OCI-LY7 (cell line): Measurements from ENCODE around the gene SLC10A7. TPM values are rescaled to one million over a fixed set of nuclear protein-coding genes. Genes with fewer than 3 reads are reported as not detected.

Source experiments
- BruUV-seq: library from RNA; stranded (reverse); fragments of 400-500 nt; replicated peaks from 2 replicates; lab custom pipeline; 2021; lab: Mats Ljungman, UMichigan
- CTCF ChIA-PET: fragments of 300-600 bp; sonication (Branson Sonifier 250); formaldehyde crosslinking; loops from one replicate; lab custom pipeline; 2022; ENCODE audit warnings: antibody characterized with exemption; ENCODE audit not compliant: unreplicated experiment; lab: Charles Lee
- POLR2A ChIA-PET: fragments of 300-600 bp; sonication (Branson Sonifier 250); formaldehyde crosslinking; loops from one replicate; lab custom pipeline; 2022; ENCODE audit warnings: antibody characterized with exemption; lab: Charles Lee
- DNase-seq: peaks from one replicate; pipeline ENCODE4 v3.0.0-alpha.2; 2015; ENCODE audit warnings: low spot score
- H2AFZ ChIP-seq: fragments of 200-600 bp; sonication (generic), shearing (Covaris generic); 2 replicates; pipeline ENCODE4 v1.6.1; 2014; ENCODE audit warnings: mild to moderate bottlenecking, antibody characterized with exemption, low read length, moderate library complexity
- H3K27ac ChIP-seq: fragments of 200-600 bp; sonication (generic); 2 replicates; pipeline ENCODE4 v1.5.1; 2014; ENCODE audit warnings: mixed run types, low read depth, mild to moderate bottlenecking, moderate library complexity, low read length, inconsistent platforms; ENCODE audit not compliant: poor library complexity, severe bottlenecking
- H3K36me3 ChIP-seq: fragments of 200-600 bp; sonication (generic); 2 replicates; pipeline ENCODE4 v1.6.1; 2014; ENCODE audit warnings: mild to moderate bottlenecking, antibody characterized with exemption, low read length, moderate library complexity, mixed read lengths; ENCODE audit not compliant: insufficient read depth
- H3K4me1 ChIP-seq: fragments of 200-600 bp; sonication (generic); 2 replicates; pipeline ENCODE4 v1.5.1; 2014; ENCODE audit warnings: mild to moderate bottlenecking, low read length; ENCODE audit not compliant: insufficient read depth, poor library complexity, severe bottlenecking
- H3K4me2 ChIP-seq: fragments of 200-600 bp; sonication (generic); 2 replicates; pipeline ENCODE4 v1.6.1; 2014; ENCODE audit warnings: mild to moderate bottlenecking, low read length
- H3K4me3 ChIP-seq: fragments of 200-600 bp; sonication (generic); 2 replicates; pipeline ENCODE4 v1.5.1; 2014; ENCODE audit warnings: mild to moderate bottlenecking, low read depth, low read length; ENCODE audit not compliant: poor library complexity, severe bottlenecking
- H3K79me2 ChIP-seq: fragments of 200-600 bp; sonication (generic); 2 replicates; pipeline ENCODE4 v1.6.1; 2016; ENCODE audit warnings: low read depth, mild to moderate bottlenecking, low read length, moderate library complexity, mixed read lengths; ENCODE audit not compliant: insufficient read depth
- H3K9me2 ChIP-seq: fragments of 200-600 bp; sonication (generic); 2 replicates; pipeline ENCODE4 v1.6.1; 2016; ENCODE audit warnings: mild to moderate bottlenecking, low read length, mixed read lengths; ENCODE audit not compliant: insufficient read depth
- H3K9me3 ChIP-seq: fragments of 200-600 bp; sonication (generic); 2 replicates; pipeline ENCODE4 v1.6.1; 2014; ENCODE audit warnings: mild to moderate bottlenecking, mixed run types, low read length, mixed read lengths
- H4K20me1 ChIP-seq: fragments of 200-600 bp; sonication (generic); 2 replicates; pipeline ENCODE4 v1.6.1; 2014; ENCODE audit warnings: mild to moderate bottlenecking, antibody characterized with exemption, low read length, moderate library complexity, mixed read lengths; ENCODE audit not compliant: insufficient read depth
- EZH2phosphoT487 ChIP-seq: fragments of 200-600 bp; sonication (generic); IDR thresholded peaks from 2 replicates; pipeline ENCODE4 v1.6.1; 2018; ENCODE audit warnings: low read depth, borderline replicate concordance, mild to moderate bottlenecking, mixed run types, antibody characterized with exemption, low read length, moderate library complexity, mixed read lengths
- intact Hi-C: fragments of 100-400 bp; cut with micrococcal nuclease; formaldehyde crosslinking; loops from one replicate; pipeline ENCODE4 v1.10.0; 2022; ENCODE audit not compliant: unreplicated experiment
- microRNA-seq: library from miRNA; unstranded; fragments of <30 nt; microRNA quantifications from one replicate; pipeline ENCODE4 v1.2.0, GENCODE V29; 2022; ENCODE audit warnings: borderline replicate concordance
- small RNA-seq: library from RNA; depleted of rRNA; stranded (forward); fragments of <200 nt; gene quantifications from one replicate; pipeline ENCODE3, GENCODE V24; 2014
- total RNA-seq, 2 experiments: library from RNA; depleted of rRNA in 1 of 2; stranded (reverse); fragments of >200 nt in 1 of 2; shearing (Covaris generic) in 1 of 2; gene quantifications; 2 replicates each; pipeline ENCODE4 v1.2.3, GENCODE V29; 2014 to 2022
- TF ChIP-seq, protein P1 (sequence below): fragments of 200-600 bp; sonication (generic); conservative IDR thresholded peaks from 2 replicates; pipeline ENCODE4 v1.5.1; 2014; ENCODE audit warnings: mild to moderate bottlenecking, antibody characterized with exemption, low read length, moderate library complexity, mixed read lengths

Gene SLC10A7
- total RNA-seq, 2 experiments from 2014 or later, result 16.8 to 18.9 TPM

DNA sequence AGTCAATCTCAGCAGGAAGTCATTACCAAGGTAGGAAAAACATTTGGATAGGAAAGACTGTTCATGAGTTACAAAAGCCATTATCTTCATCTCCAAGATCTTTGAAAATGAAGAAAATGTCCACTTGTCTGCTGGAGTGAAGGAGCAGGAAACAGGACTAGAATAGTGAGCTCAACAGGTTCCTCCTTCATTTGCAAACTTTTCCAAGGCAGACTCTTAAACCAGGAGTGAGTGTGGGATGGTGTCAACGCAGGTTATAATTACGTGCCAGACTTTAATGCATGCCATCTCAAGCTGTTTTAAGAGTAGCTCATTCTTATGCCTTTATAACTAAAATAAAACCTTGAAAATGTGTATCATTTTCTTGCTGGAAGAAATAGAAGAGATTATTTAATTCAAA lies 310.9 kb downstream of the SLC10A7 start:
- Histone ChIP-seq H3K36me3 (no peaks in the 10 kb centered on the region), H3K4me2 (no peak overlapping the region), H3K4me3 (no peak overlapping the region), H3K9me3 (no peaks in the 10 kb centered on the region), H3K9me2 (no peaks in the 10 kb centered on the region), H3K27ac (no peak overlapping the region), H4K20me1 (no peaks in the 10 kb centered on the region), H2AFZ (no peak overlapping the region), H3K79me2 (no peaks in the 10 kb centered on the region), H3K4me1 (no peaks in the 10 kb centered on the region)
- no TSS peak for BruUV-seq
- POLR2A ChIA-PET, result interaction anchor here (0.6 to 1.1 kb wide), 3 partner anchors 8 to 314 kb away, joined by 3 read pairs; no protein-coding TSS in a partner anchor
- no peak for DNase-seq
- intact Hi-C loops, result no loop called here
- CTCF ChIA-PET, result no interaction called here
- no peak for TF ChIP-seq EZH2phosphoT487
- TF ChIP-seq, protein P1, sequence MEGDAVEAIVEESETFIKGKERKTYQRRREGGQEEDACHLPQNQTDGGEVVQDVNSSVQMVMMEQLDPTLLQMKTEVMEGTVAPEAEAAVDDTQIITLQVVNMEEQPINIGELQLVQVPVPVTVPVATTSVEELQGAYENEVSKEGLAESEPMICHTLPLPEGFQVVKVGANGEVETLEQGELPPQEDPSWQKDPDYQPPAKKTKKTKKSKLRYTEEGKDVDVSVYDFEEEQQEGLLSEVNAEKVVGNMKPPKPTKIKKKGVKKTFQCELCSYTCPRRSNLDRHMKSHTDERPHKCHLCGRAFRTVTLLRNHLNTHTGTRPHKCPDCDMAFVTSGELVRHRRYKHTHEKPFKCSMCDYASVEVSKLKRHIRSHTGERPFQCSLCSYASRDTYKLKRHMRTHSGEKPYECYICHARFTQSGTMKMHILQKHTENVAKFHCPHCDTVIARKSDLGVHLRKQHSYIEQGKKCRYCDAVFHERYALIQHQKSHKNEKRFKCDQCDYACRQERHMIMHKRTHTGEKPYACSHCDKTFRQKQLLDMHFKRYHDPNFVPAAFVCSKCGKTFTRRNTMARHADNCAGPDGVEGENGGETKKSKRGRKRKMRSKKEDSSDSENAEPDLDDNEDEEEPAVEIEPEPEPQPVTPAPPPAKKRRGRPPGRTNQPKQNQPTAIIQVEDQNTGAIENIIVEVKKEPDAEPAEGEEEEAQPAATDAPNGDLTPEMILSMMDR, result no peak

DNA sequence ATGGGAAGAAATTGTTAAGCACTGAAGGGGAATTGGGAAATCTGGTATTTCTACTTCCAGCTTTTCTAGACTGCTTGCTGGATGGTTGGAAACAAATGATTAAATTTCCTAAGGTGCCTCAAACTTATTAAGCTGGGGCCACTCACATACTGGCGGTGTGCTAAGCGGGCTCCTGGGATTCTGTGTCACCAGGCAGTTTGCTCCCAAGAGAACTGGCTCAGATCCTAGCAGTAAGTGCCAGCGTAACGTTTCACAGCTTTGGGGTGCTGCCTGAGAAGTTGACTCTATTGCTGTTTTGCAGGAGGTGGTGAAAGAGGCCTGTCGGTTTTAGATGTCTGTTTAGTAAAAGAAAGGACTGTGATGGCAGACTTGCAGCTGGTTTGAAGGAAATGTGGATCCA lies 314.3 kb downstream of the SLC10A7 start:
- no peak overlapping the region for H2AFZ ChIP-seq
- CTCF ChIA-PET, result no interaction called here
- TF ChIP-seq EZH2phosphoT487, result no peak
- TF ChIP-seq, protein P1, result no peak

More for the DNA sequence above, 314.3 kb downstream of the SLC10A7 start:
- intact Hi-C loops, result no loop called here
- Histone ChIP-seq H3K4me1 (no peaks in the 10 kb centered on the region), H3K4me2 (no peak overlapping the region), H3K9me3 (no peaks in the 10 kb centered on the region), H3K9me2 (no peaks in the 10 kb centered on the region), H3K36me3 (no peaks in the 10 kb centered on the region), H4K20me1 (no peaks in the 10 kb centered on the region), H3K27ac (no peak overlapping the region), H3K4me3 (no peak overlapping the region), H3K79me2 (no peaks in the 10 kb centered on the region)
- no TSS peak for BruUV-seq
- DNase-seq, result no peak
- POLR2A ChIA-PET, result interaction anchor here (1.2 kb wide), 1 partner anchor 134 kb away, joined by 3 read pairs; no protein-coding TSS in a partner anchor

Small RNA genes lying within 50 kb of the gene (microRNA-seq; reads per million reads assigned to microRNA genes)
- gene MIR7849, result not detected

Small RNA genes lying within 50 kb of the gene (small RNA-seq; reads per million reads assigned to genes)
- gene MIR7849, result not detected

Other genes with a start within 250 kb of the SLC10A7 start
- not detected in 2 replicates for gene POU4F2, start 117.0 kb upstream of the SLC10A7 start, total RNA-seq (2014; rRNA removed; shearing (Covaris generic))
- not detected in 2 replicates for gene POU4F2, start 117.0 kb upstream of the SLC10A7 start, total RNA-seq (2022)